C4-2B (cell line): Measurements from ENCODE around the gene CFAP97.

Source experiments
- ZFX ChIP-seq: fragments of 450-650 bp; IDR thresholded peaks from 2 replicates; pipeline ENCODE4 v1.6.1; 2017
- TF ChIP-seq, protein P1 (sequence below): fragments of 450-650 bp; conservative IDR thresholded peaks from 2 replicates; pipeline ENCODE4 v1.5.1; 2017; ENCODE audit warnings: mild to moderate bottlenecking

GRCh38 chr4:185246453-185246852 is 42.7 kb upstream of the CFAP97 start:
- TF ChIP-seq, protein P1, sequence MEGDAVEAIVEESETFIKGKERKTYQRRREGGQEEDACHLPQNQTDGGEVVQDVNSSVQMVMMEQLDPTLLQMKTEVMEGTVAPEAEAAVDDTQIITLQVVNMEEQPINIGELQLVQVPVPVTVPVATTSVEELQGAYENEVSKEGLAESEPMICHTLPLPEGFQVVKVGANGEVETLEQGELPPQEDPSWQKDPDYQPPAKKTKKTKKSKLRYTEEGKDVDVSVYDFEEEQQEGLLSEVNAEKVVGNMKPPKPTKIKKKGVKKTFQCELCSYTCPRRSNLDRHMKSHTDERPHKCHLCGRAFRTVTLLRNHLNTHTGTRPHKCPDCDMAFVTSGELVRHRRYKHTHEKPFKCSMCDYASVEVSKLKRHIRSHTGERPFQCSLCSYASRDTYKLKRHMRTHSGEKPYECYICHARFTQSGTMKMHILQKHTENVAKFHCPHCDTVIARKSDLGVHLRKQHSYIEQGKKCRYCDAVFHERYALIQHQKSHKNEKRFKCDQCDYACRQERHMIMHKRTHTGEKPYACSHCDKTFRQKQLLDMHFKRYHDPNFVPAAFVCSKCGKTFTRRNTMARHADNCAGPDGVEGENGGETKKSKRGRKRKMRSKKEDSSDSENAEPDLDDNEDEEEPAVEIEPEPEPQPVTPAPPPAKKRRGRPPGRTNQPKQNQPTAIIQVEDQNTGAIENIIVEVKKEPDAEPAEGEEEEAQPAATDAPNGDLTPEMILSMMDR = no peak
- no peak for TF ChIP-seq ZFX
